ENCODE measurements around the gene PCK2. TPM values are rescaled to one million over a fixed set of nuclear protein-coding genes. Genes with fewer than 3 reads are reported as not detected.

Gene PCK2
- total and polyA plus RNA-seq, 2 of the 13 experiments (the other 11 are each of a cell fraction or from before 2014, with no cell fraction given), result 129 to 272 TPM

DNA sequence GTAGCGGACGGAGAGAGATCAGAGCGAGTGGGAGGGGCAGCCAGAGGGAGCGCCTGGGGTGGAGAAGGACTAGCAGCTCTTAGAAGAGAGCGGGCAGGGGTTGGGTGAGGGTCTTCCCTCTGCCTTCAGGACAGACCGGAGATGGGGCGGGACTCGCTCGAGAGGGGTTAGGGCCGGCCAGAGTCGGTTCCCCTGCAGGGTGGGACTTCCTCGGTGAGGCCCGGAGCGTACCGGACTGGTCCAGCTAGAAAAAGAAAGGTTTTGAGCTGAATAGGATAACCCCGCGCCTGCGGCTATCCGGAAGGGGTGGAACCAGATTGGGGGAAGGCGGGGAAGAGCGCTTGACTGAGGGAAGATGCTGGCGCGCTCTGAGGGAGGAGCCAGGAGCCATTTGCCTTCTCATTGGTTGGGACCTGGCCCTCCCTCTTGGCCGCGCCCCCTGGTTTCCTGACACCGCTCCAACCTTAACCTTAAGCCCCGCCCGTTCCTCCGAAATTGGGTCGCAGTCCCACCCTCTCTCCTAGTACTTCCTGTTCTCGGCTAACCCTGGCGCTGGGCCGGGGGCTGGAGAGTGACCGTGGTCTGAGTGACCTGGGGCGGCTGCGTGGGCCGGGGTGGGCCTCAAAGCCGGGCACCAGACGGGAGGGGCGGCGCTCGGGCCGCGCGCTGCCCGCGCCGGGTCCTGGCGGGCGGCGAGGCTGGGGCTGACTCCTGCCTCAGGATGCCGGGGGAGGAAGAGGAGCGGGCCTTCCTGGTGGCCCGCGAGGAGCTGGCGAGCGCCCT is 53.1 kb downstream of the PCK2 start, which contains the start of gene RNF31:
RNF31 (plus strand) TSS at position 521 of the 783 bp plus-strand sequence; CDS start at position 722, 201 bp downstream.
- in situ Hi-C loops (cut with HindIII; ENCODE audit: extremely low pct_ligation_motif_present, low pct_unique_long_range_greater_than_20kb), result loop anchor here (25.0 kb wide), 1 partner anchor 835 kb away; the partner anchor contains the start of genes BCL2L2, PABPN1 and PPP1R3E
- Histone ChIP-seq H3K4me1 (ENCODE audit: insufficient read depth, low read length) (peaks cover 59% of the 10 kb centered on the region), H3K4me3 (replicated peaks in 1 of 3; ENCODE audit: insufficient read depth in 1 of 3, low read depth in 2 of 3, low read length in 3 of 3) (peak within 1 kb of the TSS; percentile 91 to 100 (median 96)), H2AFZ (ENCODE audit: low read length) (peak within 1 kb of the TSS; percentile 21), H3K27ac (ENCODE audit: extremely low read length, insufficient read depth, low read length) (peak within 1 kb of the TSS; percentile 76), H3K79me2 (ENCODE audit: insufficient read depth, low read length) (peaks cover 40% of the 10 kb centered on the region), H3K36me3 (replicated peaks in 1 of 2; ENCODE audit: control insufficient read depth in 1 of 2, insufficient read depth in 2 of 2, low read length in 2 of 2) (peaks cover 39 to 54% of the 10 kb centered on the region in 2 experiments), H4K20me1 (ENCODE audit: insufficient read depth, low read length) (peaks cover 7% of the 10 kb centered on the region), H3K9me3 (ENCODE audit: low read length) (no peaks in the 10 kb centered on the region), H3K4me2 (ENCODE audit: low read depth, low read length) (peak within 1 kb of the TSS; percentile 98), H3K27me3 (ENCODE audit: control insufficient read depth in 1 of 2, insufficient read depth in 2 of 2, low read length in 2 of 2) (peaks cover 0 to 3% of the 10 kb centered on the region in 2 experiments; a peak in 1 of 5 replicates), H3K9ac (ENCODE audit: insufficient read depth, low read depth, low read length) (peak within 1 kb of the TSS; percentile 95)
- no TSS peak for BruUV-seq (replicated peaks)
- intact Hi-C loops (cut with micrococcal nuclease; ENCODE audit: unreplicated experiment), result loop anchor here (1.0 kb wide), 3 partner anchors 14 to 41 kb away; partner anchors contain the start of genes DCAF11, IPO4, IRF9 and NRL
- DNase-seq (ENCODE audit: low spot score) (peak; percentile 100), FAIRE-seq (peak; percentile 100), ATAC-seq (peak; percentile 90)
- WGBS (ENCODE audit: low lambda C conversion rate), result 1% methylated on average over 55 of the region's 57 CpGs
- ChIA-PET POLR2A (interaction anchor here (0.6 to 8.5 kb wide), 66 partner anchors 11 to 1558 kb away, joined by 3 to 279 read pairs (median 5); partner anchors contain the start of genes ACIN1, BCL2L2, C14orf119 and CARMIL3), CTCF (ENCODE audit: low intra/inter-chr PET ratio, low total read pairs) (no interaction called here)
- TF ChIP-seq CHD2 (IDR thresholded peaks at IDR 0.05; ENCODE audit: low read depth, low read length), result no peak
- peak; percentile 24; the same call in 1 of the 2 replicates for TF ChIP-seq ZNF44 (CRISPR knock-in tag; IDR thresholded peaks at IDR 0.05)
- TF ChIP-seq MTF2 (CRISPR knock-in tag; IDR thresholded peaks at IDR 0.05; ENCODE audit: borderline replicate concordance), result no peak
- TF ChIP-seq NR2F1 (CRISPR knock-in tag; IDR thresholded peaks at IDR 0.05), result no peak; a peak in 1 of 4 replicates
- TF ChIP-seq, protein P1, sequence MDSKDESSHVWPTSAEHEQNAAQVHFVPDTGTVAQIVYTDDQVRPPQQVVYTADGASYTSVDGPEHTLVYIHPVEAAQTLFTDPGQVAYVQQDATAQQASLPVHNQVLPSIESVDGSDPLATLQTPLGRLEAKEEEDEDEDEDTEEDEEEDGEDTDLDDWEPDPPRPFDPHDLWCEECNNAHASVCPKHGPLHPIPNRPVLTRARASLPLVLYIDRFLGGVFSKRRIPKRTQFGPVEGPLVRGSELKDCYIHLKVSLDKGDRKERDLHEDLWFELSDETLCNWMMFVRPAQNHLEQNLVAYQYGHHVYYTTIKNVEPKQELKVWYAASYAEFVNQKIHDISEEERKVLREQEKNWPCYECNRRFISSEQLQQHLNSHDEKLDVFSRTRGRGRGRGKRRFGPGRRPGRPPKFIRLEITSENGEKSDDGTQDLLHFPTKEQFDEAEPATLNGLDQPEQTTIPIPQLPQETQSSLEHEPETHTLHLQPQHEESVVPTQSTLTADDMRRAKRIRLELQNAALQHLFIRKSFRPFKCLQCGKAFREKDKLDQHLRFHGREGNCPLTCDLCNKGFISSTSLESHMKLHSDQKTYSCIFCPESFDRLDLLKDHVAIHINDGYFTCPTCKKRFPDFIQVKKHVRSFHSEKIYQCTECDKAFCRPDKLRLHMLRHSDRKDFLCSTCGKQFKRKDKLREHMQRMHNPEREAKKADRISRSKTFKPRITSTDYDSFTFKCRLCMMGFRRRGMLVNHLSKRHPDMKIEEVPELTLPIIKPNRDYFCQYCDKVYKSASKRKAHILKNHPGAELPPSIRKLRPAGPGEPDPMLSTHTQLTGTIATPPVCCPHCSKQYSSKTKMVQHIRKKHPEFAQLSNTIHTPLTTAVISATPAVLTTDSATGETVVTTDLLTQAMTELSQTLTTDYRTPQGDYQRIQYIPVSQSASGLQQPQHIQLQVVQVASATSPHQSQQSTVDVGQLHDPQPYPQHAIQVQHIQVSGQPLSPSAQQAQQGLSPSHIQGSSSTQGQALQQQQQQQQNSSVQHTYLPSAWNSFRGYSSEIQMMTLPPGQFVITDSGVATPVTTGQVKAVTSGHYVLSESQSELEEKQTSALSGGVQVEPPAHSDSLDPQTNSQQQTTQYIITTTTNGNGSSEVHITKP (CRISPR knock-in tag; IDR thresholded peaks at IDR 0.05; ENCODE audit: low read depth), result no peak
- no peak for TF ChIP-seq ELF4 (CRISPR knock-in tag; IDR thresholded peaks at IDR 0.05; ENCODE audit: borderline replicate concordance)
- TF ChIP-seq GATAD2A (CRISPR knock-in tag; IDR thresholded peaks at IDR 0.05), result no peak
- no peak for TF ChIP-seq ZEB1 (IDR thresholded peaks at IDR 0.05; ENCODE audit: insufficient replicate concordance, low read depth)
- TF ChIP-seq BORCS8-MEF2B (CRISPR knock-in tag; IDR thresholded peaks at IDR 0.05), result peak; percentile 84
- TF ChIP-seq, protein P2, sequence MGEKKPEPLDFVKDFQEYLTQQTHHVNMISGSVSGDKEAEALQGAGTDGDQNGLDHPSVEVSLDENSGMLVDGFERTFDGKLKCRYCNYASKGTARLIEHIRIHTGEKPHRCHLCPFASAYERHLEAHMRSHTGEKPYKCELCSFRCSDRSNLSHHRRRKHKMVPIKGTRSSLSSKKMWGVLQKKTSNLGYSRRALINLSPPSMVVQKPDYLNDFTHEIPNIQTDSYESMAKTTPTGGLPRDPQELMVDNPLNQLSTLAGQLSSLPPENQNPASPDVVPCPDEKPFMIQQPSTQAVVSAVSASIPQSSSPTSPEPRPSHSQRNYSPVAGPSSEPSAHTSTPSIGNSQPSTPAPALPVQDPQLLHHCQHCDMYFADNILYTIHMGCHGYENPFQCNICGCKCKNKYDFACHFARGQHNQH (CRISPR knock-in tag; IDR thresholded peaks at IDR 0.05), result peak; percentile 32; the same call in 1 of the 2 replicates
- no peak for TF ChIP-seq ZNF33A (CRISPR knock-in tag; IDR thresholded peaks at IDR 0.05; ENCODE audit: borderline replicate concordance)
- TF ChIP-seq SP1 (IDR thresholded peaks at IDR 0.05), result no peak
- peak; percentile 93 for TF ChIP-seq SP1 (CRISPR knock-in tag; IDR thresholded peaks at IDR 0.05)
- TF ChIP-seq PCBP2 (optimal IDR thresholded peaks at IDR 0.05; ENCODE audit: low read depth, low read length, poor library complexity, severe bottlenecking), result peak; percentile 14
- TF ChIP-seq ZNF556 (CRISPR knock-in tag; IDR thresholded peaks at IDR 0.05; ENCODE audit: borderline replicate concordance), result peak; percentile 57; the same call in 1 of the 2 replicates
- no peak for TF ChIP-seq SALL1 (CRISPR knock-in tag; IDR thresholded peaks at IDR 0.05)
- TF ChIP-seq, protein P3, sequence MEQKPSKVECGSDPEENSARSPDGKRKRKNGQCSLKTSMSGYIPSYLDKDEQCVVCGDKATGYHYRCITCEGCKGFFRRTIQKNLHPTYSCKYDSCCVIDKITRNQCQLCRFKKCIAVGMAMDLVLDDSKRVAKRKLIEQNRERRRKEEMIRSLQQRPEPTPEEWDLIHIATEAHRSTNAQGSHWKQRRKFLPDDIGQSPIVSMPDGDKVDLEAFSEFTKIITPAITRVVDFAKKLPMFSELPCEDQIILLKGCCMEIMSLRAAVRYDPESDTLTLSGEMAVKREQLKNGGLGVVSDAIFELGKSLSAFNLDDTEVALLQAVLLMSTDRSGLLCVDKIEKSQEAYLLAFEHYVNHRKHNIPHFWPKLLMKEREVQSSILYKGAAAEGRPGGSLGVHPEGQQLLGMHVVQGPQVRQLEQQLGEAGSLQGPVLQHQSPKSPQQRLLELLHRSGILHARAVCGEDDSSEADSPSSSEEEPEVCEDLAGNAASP (CRISPR knock-in tag; IDR thresholded peaks at IDR 0.05; ENCODE audit: borderline replicate concordance), result peak; percentile 71; the same call in 1 of the 2 replicates
